Small intestine (tissue), 7 donors: ENCODE measurements around the gene RRM1. TPM values are rescaled to one million over a fixed set of nuclear protein-coding genes. Genes with fewer than 3 reads are reported as not detected.
"Not testable (repeated sequence)": the region's sequence is repeated elsewhere in the genome, so short reads cannot be mapped to it uniquely, and the experiment has no call there.

Experiments
- DNase-seq, 2 donors: peaks; one replicate each; pipeline versions ENCODE4 v3.0.0 to v3.0.0-alpha.2; 2013
- FAIRE-seq: peaks from 2 replicates; lab custom pipeline; 2012; peaks lifted over from hg19 to GRCh38; lab: Jason Lieb, UNC
- H3K27ac ChIP-seq, 3 donors: one replicate each; pipeline ENCODE4 v1.5.1; 2013; ENCODE audit warnings: low read length in 2 of 3, mild to moderate bottlenecking in 2 of 3, control low read depth in 1 of 3, inconsistent platforms in 1 of 3, low read depth in 1 of 3, moderate library complexity in 1 of 3
- H3K27me3 ChIP-seq, 3 donors: one replicate each; pipeline ENCODE4 v1.6.1; 2013; ENCODE audit warnings: low read length in 3 of 3, inconsistent platforms in 1 of 3; ENCODE audit not compliant: control insufficient read depth in 3 of 3, insufficient read depth in 3 of 3
- H3K36me3 ChIP-seq, 3 donors: one replicate each; pipeline ENCODE4 v1.6.1; 2013; ENCODE audit warnings: low read length in 3 of 3, inconsistent platforms in 1 of 3, low read depth in 1 of 3, mild to moderate bottlenecking in 1 of 3, moderate library complexity in 1 of 3; ENCODE audit not compliant: control insufficient read depth in 3 of 3, insufficient read depth in 2 of 3
- H3K4me1 ChIP-seq, 3 donors: one replicate each; pipeline ENCODE4 v1.6.1; 2013; ENCODE audit warnings: low read length in 2 of 3, inconsistent platforms in 1 of 3, low read depth in 1 of 3, mild to moderate bottlenecking in 1 of 3, moderate library complexity in 1 of 3; ENCODE audit not compliant: control insufficient read depth in 3 of 3, insufficient read depth in 2 of 3
- H3K4me3 ChIP-seq, 3 donors: one replicate each; pipeline ENCODE4 v1.5.1; 2013; ENCODE audit warnings: low read length in 3 of 3, control low read depth in 1 of 3, inconsistent platforms in 1 of 3, low read depth in 1 of 3, mild to moderate bottlenecking in 1 of 3, moderate library complexity in 1 of 3
- H3K9me3 ChIP-seq, 2 donors: one replicate each; pipeline ENCODE4 v1.6.1; 2013; ENCODE audit warnings: low read depth in 1 of 2, low read length in 1 of 2; ENCODE audit not compliant: control insufficient read depth in 2 of 2, insufficient read depth in 1 of 2
- WGBS, 3 donors: extraction: QIAGEN DNeasy Blood & Tissue Kit; methylation state at CpG; one replicate each; pipeline ENCODE4 v1.1.7; 2013; 5-methylcytosine and 5-hydroxymethylcytosine counted together
- polyA plus RNA-seq, 4 donors: library from polyadenylated mRNA; stranded (reverse) in 3 of 4; unstranded in 1 of 4; fragments of 200-250 nt in 3 of 4; fragments of 120-200 nt in 1 of 4; gene quantifications; one replicate each; pipeline versions ENCODE4 v1.2.1 to v1.2.3, GENCODE V29; 2013
- donor health status: healthy with polysubstance abuse.
- donor health status: control.
- donor health status: control.
- donor health status: Bipolar disorder and iron deficiency.
- donor health status: healthy.

RRM1 gene
- polyA plus RNA-seq, 4 donors = 10.3 to 51.8 (median 25.3) TPM

DNA sequence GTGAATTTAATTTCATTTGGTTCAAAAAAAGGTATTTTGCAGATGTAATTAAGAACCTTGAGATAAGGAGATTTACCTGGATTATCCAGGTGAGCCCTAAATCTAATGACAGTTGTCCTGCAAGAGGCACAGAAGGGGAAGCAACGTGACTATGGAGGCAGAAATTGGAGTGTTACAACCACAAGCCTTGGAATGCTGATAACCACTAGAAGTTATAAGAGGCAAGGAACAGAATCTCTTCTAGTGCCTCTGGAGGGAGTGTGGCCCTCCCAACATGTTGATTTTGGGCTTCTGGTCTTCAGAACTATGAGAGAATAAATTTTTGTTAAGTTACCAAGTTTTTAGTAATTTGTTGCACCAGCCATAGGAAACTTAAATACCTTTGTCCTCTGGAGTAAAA lies 32.8 kb downstream of the RRM1 start:
- Histone ChIP-seq H3K27me3 (no peaks in the 10 kb centered on the region), H3K4me1 (peaks cover 0 to 7% (median 0%) of the 10 kb centered on the region in 3 donors), H3K36me3 (peaks cover 6 to 13% (median 13%) of the 10 kb centered on the region in 3 donors), H3K4me3 (no peak overlapping the region), H3K27ac (no peak overlapping the region), H3K9me3 (no peaks in the 10 kb centered on the region)
- FAIRE-seq = no peak
- no peak for DNase-seq
- 70 to 86% (median 75%) methylated on average over 1 of the region's 1 CpG for WGBS, 3 donors

GRCh38 chr11:4130219-4130618 lies 35.6 kb downstream of the RRM1 start:
- H3K36me3 ChIP-seq = peaks cover 5 to 15% (median 9%) of the 10 kb centered on the region in 3 donors
- H3K9me3 ChIP-seq, DNase-seq, H3K4me1 ChIP-seq, H3K4me3 ChIP-seq, FAIRE-seq, H3K27ac ChIP-seq, H3K27me3 ChIP-seq: not testable (repeated sequence)
- 68 to 89% (median 68%) methylated on average over 4 of the region's 4 CpGs for WGBS, 3 donors

DNA sequence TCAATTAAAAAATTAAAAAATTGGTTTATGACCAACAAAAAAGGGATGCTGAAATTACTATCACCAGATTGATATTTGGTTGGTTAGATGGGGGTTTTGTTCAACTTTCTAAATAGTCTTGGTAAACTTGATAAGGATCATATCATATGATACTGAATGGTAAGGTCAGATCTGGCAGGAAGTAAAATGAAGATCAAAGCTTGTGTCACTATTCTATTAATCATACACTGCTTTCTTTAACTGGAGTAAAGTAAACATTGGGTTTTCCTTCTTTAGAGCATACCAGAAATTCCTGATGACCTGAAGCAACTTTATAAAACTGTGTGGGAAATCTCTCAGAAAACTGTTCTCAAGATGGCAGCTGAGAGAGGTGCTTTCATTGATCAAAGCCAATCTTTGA lies 40.2 kb downstream of the RRM1 start:
- Histone ChIP-seq H3K36me3 (peaks cover 5 to 16% (median 5%) of the 10 kb centered on the region in 3 donors), H3K4me1 (peaks cover 0 to 7% (median 0%) of the 10 kb centered on the region in 3 donors), H3K9me3 (peaks cover 0 to 7% of the 10 kb centered on the region in 2 donors), H3K27me3 (no peaks in the 10 kb centered on the region), H3K4me3 (no peak overlapping the region), H3K27ac (no peak overlapping the region)
- FAIRE-seq = no peak
- DNase-seq = no peak

- 94 to 97% (median 97%) methylated on average over 1 of the region's 1 CpG for WGBS, 3 donors
- Histone ChIP-seq H3K4me1 (no peaks in the 10 kb centered on the region), H3K36me3 (peaks cover 3 to 16% (median 8%) of the 10 kb centered on the region in 3 donors), H3K27me3 (no peaks in the 10 kb centered on the region), H3K9me3 (peaks cover 0 to 17% of the 10 kb centered on the region in 2 donors), H3K4me3 (no peak overlapping the region), H3K27ac (no peak overlapping the region)
- DNase-seq (no peak), FAIRE-seq (no peak)
Observed at GRCh38 chr11:4138497-4138896, 43.9 kb downstream of the RRM1 start.

GRCh38 chr11:4140067-4140636 lies 45.6 kb downstream of the RRM1 start:
- Histone ChIP-seq H3K4me3 (no peak overlapping the region), H3K4me1 (no peaks in the 10 kb centered on the region), H3K27ac (no peak overlapping the region), H3K9me3 (peaks cover 0 to 19% of the 10 kb centered on the region in 2 donors), H3K27me3 (no peaks in the 10 kb centered on the region), H3K36me3 (peaks cover 1 to 13% (median 7%) of the 10 kb centered on the region in 3 donors)
- DNase-seq (no peak), FAIRE-seq (no peak)
- WGBS, 3 donors = 95 to 98% (median 96%) methylated on average over 2 of the region's 2 CpGs

DNA sequence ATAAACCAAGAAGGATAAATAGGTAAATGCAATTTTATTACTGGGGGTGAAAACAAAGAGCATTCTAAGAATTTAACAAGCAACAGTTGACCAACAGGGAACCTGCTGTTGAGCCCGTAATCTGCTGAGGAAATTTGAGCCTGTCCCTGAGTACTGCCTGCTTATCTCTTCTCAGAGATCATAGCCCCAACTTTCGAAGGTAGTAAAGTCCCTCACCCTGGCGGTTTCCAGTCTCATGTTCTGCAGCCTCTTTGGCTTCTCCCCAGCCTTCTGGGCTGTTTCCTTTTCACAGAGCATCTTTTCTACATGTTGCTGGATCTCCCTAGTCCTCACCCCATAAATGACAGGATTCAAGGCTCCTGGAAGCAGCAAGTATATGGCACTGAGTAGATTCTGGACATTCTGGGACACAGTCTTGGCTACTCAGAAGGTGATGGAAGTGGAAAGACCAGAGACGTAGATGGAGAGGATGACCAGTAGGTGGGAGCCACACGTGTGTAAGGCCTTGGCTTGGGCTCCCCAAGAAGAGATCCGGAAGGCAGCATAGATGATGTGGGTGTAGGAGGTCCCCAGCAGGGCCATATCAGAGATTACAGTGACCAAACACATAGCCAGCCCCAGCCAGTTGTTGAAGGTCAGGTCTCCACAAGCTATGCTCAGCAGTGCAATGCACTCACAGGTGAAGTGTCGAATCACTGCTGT lies 51.6 kb downstream of the RRM1 start:
- no peak for FAIRE-seq
- H3K27me3 ChIP-seq = no peaks in the 10 kb centered on the region
- DNase-seq = no peak
- H3K27ac ChIP-seq = no peak overlapping the region
- H3K4me1 ChIP-seq = no peaks in the 10 kb centered on the region
- peaks cover 0 to 2% of the 10 kb centered on the region in 2 donors for H3K9me3 ChIP-seq
- 57 to 72% (median 68%) methylated on average over 7 of the region's 7 CpGs for whole genome bisulfite sequencing, 3 donors
- H3K4me3 ChIP-seq = no peak overlapping the region
- no peaks in the 10 kb centered on the region for H3K36me3 ChIP-seq

DNA sequence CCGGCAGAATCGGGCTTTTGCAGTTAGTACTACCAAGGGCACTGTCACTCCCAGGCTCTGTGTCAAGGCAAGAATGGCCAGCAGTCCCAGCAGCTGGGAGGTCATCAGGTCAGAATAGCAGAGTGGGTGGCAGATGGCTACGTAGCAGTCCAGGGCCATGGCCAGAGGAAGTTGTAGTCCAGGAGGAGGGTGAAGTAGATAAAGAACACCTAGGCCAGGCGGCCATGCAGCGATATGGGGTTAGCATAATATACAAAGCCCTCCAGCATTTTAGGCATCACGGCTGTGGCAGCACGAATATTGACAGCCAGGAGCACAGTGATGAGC lies 52.1 kb downstream of the RRM1 start:
- no peak overlapping the region for H3K27ac ChIP-seq
- no peaks in the 10 kb centered on the region for H3K4me1 ChIP-seq
- H3K4me3 ChIP-seq = no peak overlapping the region
- 90 to 96% (median 93%) methylated on average over 7 of the region's 7 CpGs for WGBS, 3 donors
- DNase-seq = no peak
- FAIRE-seq = no peak
- peaks cover 0 to 2% of the 10 kb centered on the region in 2 donors for H3K9me3 ChIP-seq
- no peaks in the 10 kb centered on the region for H3K36me3 ChIP-seq
- no peaks in the 10 kb centered on the region for H3K27me3 ChIP-seq

GRCh38 chr11:4154503-4154902 lies 59.9 kb downstream of the RRM1 start:
- no peak for DNase-seq
- H3K27ac ChIP-seq = no peak overlapping the region
- H3K4me1 ChIP-seq = no peaks in the 10 kb centered on the region
- H3K4me3 ChIP-seq = no peak overlapping the region
- FAIRE-seq = no peak
- H3K27me3 ChIP-seq = no peaks in the 10 kb centered on the region
- H3K9me3 ChIP-seq = no peaks in the 10 kb centered on the region
- H3K36me3 ChIP-seq = no peaks in the 10 kb centered on the region

- no peaks in the 10 kb centered on the region for H3K27me3 ChIP-seq
- no peak overlapping the region for H3K27ac ChIP-seq
- no peaks in the 10 kb centered on the region for H3K9me3 ChIP-seq
- no peak for DNase-seq
- no peaks in the 10 kb centered on the region for H3K36me3 ChIP-seq
- no peak overlapping the region for H3K4me3 ChIP-seq
- H3K4me1 ChIP-seq = peaks cover 0 to under 1% (median 0%) of the 10 kb centered on the region in 3 donors
- no peak for FAIRE-seq
Observed at GRCh38 chr11:4156571-4156970, 62.0 kb downstream of the RRM1 start.
